Right lobe of liver (tissue), 6 donors: ENCODE data around the gene SPATA6L. TPM values are rescaled to one million over a fixed set of nuclear protein-coding genes. Genes with fewer than 3 reads are reported as not detected.
A peak's percentile ranks its signal among the peaks of the same experiment; 100 is the strongest.

Experiments
- ATAC-seq, 4 donors: fragments of 200-7000 bp; cut with Tn5 transposase; one replicate each; pipeline ENCODE4 v1.9.1; 2020; ENCODE audit warnings: mild to moderate bottlenecking in 4 of 4, moderate library complexity in 4 of 4
- DNase-seq, 3 donors: peaks; one replicate each; pipeline ENCODE4 v3.0.0-alpha.2; 2020
- H3K27ac ChIP-seq, 3 donors: fragments of 200-600 bp; one replicate each; pipeline ENCODE4 v1.8.0; 2022
- H3K27me3 ChIP-seq, 2 donors: fragments of 200-600 bp; one replicate each; pipeline ENCODE4 v1.8.0; 2022
- H3K36me3 ChIP-seq, 4 donors: fragments of 200-600 bp; sonication (generic) in 1 of 4; one replicate each; pipeline versions ENCODE4 v1.5.1 to v1.8.0; 2017 to 2022; ENCODE audit warnings: control low read depth in 1 of 4
- H3K4me1 ChIP-seq, 4 donors: fragments of 200-600 bp; sonication (generic) in 1 of 4; one replicate each; pipeline versions ENCODE4 v1.5.1 to v1.8.0; 2017 to 2022; ENCODE audit warnings: control low read depth in 1 of 4
- H3K4me3 ChIP-seq, 3 donors: fragments of 200-600 bp; one replicate each; pipeline ENCODE4 v1.8.0; 2022
- H3K9me3 ChIP-seq, 4 donors: fragments of 200-600 bp; sonication (generic) in 1 of 4; one replicate each; pipeline versions ENCODE4 v1.5.1 to v1.8.0; 2017 to 2022; ENCODE audit warnings: control low read depth in 1 of 4
- POLR2A ChIP-seq: fragments of 450-650 bp; IDR thresholded peaks from one replicate; pipeline ENCODE4 v1.6.1; 2017; ENCODE audit warnings: antibody characterized with exemption, mild to moderate bottlenecking
- WGBS: methylation state at CpG from one replicate; pipeline ENCODE4 v1.1.6; 2018; ENCODE audit warnings: low coverage, low lambda C conversion rate; ENCODE audit not compliant: insufficient coverage; ENCODE audit errors: missing lambda C conversion rate; 5-methylcytosine and 5-hydroxymethylcytosine counted together
- intact Hi-C, 2 donors: fragments of 100-400 bp; cut with DNase I; formaldehyde crosslinking; loops; one replicate each; pipeline versions ENCODE4 v1.11.2 to v1.14.1; 2022
- total RNA-seq, 6 experiments: library from RNA; depleted of rRNA in 2 of 6; stranded (reverse); fragments of >200 nt in 2 of 6; fragmentation: NEBNext Ultra II Directional in 3 of 6; extraction: Animal tissue kit (Norgen Biotek cat#: 25700) in 3 of 6; gene quantifications; one replicate each; pipeline versions ENCODE4 v1.1.0 to v1.2.4, GENCODE V29; 2016 to 2023
- TF ChIP-seq, protein P1 (sequence below), 4 donors: fragments of 200-600 bp in 3 of 4; fragments of 450-650 bp in 1 of 4; IDR thresholded peaks; one replicate each; pipeline versions ENCODE4 v1.5.1 to v1.8.0; 2016 to 2022; ENCODE audit warnings: antibody characterized with exemption in 4 of 4, mild to moderate bottlenecking in 2 of 4
- donor health status: DM: no; HTN: yes; CAD: no.
- donor health status: DM: no; HTN: no; CAD: no.
- donor health status: DM: no; HTN: no; CAD: no.
- donor health status: DM: no; HTN: yes; CAD: no.
- donor health status: DM: no; HTN: yes; CAD: no.

SPATA6L gene
- total RNA-seq, 6 experiments from 2014 or later, result 3.7 to 18.8 (median 5.0) TPM

DNA sequence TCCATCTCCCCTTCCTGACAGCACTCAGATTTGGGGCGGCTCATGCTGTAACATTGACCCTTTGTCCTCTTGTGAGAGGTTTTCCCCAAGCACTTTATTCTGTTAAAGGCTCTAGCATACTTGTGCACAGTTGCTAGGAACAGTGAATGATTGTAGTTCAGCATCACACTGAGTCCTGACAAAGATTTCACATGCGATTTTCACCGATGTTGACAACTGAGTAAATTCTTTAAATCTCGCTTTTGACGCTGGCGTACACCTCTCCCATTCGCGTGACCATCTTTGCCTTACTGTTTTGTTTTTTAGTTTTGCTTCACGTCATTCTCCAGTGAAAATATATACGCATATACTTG is 13.9 kb upstream of the SPATA6L start:
- peak overlapping the region; percentile 76 to 91 (median 86) for H3K4me3 ChIP-seq
- ATAC-seq, result peak; percentile 9 to 35 (median 26)
- DNase-seq, result no peak
- intact Hi-C loops, result no loop called here
- under 1% methylated on average over 10 of the region's 10 CpGs for WGBS
- peak overlapping the region; percentile 93 to 99 (median 99) for H3K27ac ChIP-seq
- H3K27me3 ChIP-seq, result no peaks in the 10 kb centered on the region
- peaks cover 0 to 18% (median 6%) of the 10 kb centered on the region in 4 donors for H3K4me1 ChIP-seq
- no peaks in the 10 kb centered on the region for H3K9me3 ChIP-seq
- H3K36me3 ChIP-seq, result peaks cover 0 to 4% (median 0%) of the 10 kb centered on the region in 4 donors
- TF ChIP-seq, protein P1, sequence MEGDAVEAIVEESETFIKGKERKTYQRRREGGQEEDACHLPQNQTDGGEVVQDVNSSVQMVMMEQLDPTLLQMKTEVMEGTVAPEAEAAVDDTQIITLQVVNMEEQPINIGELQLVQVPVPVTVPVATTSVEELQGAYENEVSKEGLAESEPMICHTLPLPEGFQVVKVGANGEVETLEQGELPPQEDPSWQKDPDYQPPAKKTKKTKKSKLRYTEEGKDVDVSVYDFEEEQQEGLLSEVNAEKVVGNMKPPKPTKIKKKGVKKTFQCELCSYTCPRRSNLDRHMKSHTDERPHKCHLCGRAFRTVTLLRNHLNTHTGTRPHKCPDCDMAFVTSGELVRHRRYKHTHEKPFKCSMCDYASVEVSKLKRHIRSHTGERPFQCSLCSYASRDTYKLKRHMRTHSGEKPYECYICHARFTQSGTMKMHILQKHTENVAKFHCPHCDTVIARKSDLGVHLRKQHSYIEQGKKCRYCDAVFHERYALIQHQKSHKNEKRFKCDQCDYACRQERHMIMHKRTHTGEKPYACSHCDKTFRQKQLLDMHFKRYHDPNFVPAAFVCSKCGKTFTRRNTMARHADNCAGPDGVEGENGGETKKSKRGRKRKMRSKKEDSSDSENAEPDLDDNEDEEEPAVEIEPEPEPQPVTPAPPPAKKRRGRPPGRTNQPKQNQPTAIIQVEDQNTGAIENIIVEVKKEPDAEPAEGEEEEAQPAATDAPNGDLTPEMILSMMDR (IDR thresholded peaks at IDR 0.05), result no peak
- no peak for TF ChIP-seq POLR2A

DNA sequence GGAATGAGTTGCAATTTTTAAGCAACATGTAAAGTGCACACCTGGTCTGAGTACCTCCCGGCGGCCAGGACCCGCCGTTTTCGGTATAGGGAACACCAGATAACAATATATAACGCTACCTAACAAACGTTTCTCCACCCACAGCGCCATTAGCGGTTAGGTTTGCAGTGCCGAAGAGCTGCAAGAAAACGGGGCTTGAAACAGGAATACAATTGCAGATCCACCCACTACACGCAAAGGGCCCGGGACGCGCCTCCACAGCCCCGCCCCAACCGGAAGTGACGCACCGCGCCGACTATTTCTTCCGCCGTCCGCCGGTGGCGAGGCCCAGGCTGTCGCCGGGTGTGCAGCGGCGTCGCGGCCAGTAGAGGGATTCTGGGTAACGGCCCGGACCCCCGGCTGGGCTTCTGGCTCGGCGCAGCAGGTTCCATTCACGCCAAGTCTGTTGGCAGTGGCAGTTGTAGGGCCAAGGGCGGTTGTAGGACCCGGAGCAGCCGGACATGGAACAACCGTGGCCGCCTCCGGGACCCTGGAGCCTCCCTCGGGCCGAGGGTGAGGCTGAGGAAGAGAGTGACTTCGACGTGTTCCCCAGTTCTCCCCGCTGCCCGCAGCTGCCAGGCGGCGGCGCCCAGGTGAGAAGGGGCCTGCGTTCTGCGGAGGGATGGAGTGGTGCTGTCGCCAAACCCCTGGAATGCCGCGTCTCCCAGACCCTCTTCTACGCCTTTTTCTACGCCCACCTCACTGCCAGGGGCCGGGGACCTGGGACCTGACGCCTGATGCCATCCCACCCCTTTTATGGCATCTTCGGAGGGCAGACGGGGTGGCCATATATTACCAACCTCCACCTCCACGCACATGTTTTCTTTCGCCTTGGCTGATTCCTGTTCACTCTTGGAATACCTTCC is 13.2 kb upstream of the SPATA6L start, which contains the start of gene CDC37L1:
CDC37L1 (plus strand) TSS at position 302 of the 905 bp plus-strand sequence; CDS start at position 501, 199 bp downstream.
- WGBS, result 0% methylated on average over 24 of the region's 66 CpGs
- peak; percentile 91 to 97 (median 93) for ATAC-seq
- TF ChIP-seq, protein P1 (IDR thresholded peaks at IDR 0.05), result peak; percentile 53 to 80 (median 56)
- TF ChIP-seq POLR2A, result peak; percentile 99
- peak; percentile 98 to 99 (median 98) for DNase-seq
- no peaks in the 10 kb centered on the region for H3K9me3 ChIP-seq
- H3K4me1 ChIP-seq, result peaks cover 0 to 24% (median 8%) of the 10 kb centered on the region in 4 donors
- no peaks in the 10 kb centered on the region for H3K27me3 ChIP-seq
- peak within 1 kb of the TSS; percentile 93 to 99 (median 99) for H3K27ac ChIP-seq
- H3K36me3 ChIP-seq, result no peaks in the 10 kb centered on the region
- intact Hi-C loops, result no loop called here
- peak within 1 kb of the TSS; percentile 76 to 91 (median 86) for H3K4me3 ChIP-seq

DNA sequence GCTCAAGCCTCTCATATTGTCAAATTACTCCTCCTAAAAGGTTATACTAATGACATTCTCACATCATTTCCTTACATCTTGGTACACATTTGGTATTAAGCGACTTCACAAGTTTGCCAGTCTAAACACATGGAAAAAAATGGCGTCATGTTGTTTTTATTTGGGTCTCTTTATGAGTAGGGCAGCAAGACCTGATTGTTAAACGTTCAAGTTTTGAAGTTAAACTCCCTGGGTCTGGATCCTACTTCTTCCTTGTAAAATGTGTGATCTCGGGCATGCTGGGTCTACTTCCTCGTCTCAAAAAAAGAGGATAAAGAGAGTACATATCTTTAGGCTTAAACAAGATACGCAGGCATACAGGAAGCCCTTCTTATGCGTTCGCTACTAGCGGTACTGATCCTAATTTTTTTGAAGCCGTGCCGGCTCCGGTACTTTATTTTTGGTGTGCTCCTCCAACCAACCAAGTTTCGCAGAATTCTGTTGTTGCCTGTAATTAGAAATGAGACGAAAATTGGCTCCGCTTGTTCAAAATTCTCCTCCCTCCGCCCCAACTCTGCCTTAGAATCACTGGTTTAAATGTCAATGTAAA is 12.5 kb upstream of the SPATA6L start:
- 1% methylated on average over 16 of the region's 16 CpGs for WGBS
- no peaks in the 10 kb centered on the region for H3K27me3 ChIP-seq
- peak overlapping the region; percentile 93 to 99 (median 99) for H3K27ac ChIP-seq
- no peak for TF ChIP-seq POLR2A
- TF ChIP-seq, protein P1 (IDR thresholded peaks at IDR 0.05), result no peak
- no peak for DNase-seq
- H3K4me1 ChIP-seq, result peaks cover 0 to 24% (median 8%) of the 10 kb centered on the region in 4 donors
- no peaks in the 10 kb centered on the region for H3K36me3 ChIP-seq
- peak; percentile 9 to 37 (median 23) for ATAC-seq
- H3K9me3 ChIP-seq, result no peaks in the 10 kb centered on the region
- intact Hi-C loops, result no loop called here
- peak overlapping the region; percentile 76 to 91 (median 86) for H3K4me3 ChIP-seq

DNA sequence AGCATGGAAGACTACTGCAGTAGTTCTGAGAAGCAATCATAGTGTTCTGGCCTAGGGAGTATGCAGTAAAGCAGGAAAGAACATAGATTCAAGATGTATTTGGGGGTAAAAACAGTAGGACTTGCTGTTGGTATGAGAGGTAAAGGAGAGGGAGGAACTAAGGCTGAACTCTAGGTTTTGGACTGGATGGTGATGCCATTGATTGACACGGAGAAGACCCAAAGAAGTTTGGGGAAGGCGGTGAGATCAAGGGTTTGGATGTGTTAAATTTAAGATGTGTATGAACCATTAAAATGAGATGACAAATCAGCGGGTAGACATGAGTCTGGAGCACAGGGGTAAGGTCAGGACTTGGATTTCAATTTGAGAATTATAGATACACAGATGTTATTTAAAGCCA is 11.1 kb upstream of the SPATA6L start:
- intact Hi-C loops, result no loop called here
- Histone ChIP-seq H3K36me3 (no peaks in the 10 kb centered on the region), H3K4me1 (peaks cover 0 to 24% (median 8%) of the 10 kb centered on the region in 4 donors), H3K27me3 (no peaks in the 10 kb centered on the region), H3K27ac (peak overlapping the region; percentile 59 to 99 (median 88)), H3K9me3 (no peaks in the 10 kb centered on the region), H3K4me3 (no peak overlapping the region)
- DNase-seq (no peak), ATAC-seq (no peak)
- TF ChIP-seq, protein P1 (IDR thresholded peaks at IDR 0.05), result no peak
- no peak for TF ChIP-seq POLR2A
- WGBS, result 83% methylated on average over 3 of the region's 3 CpGs
